ENCODE results near the gene XAGE3.
"Not testable (repeated sequence)": the region's sequence is repeated elsewhere in the genome, so short reads cannot be mapped to it uniquely, and the experiment has no call there.

The XAGE3 gene

GRCh38 chrX:52905531-52905930 lies 37.6 kb upstream of the XAGE3 start:
- no CpG with 5 or more reads among the region's 10 CpGs for WGBS (ENCODE audit: insufficient coverage)
- POLR2A ChIA-PET; H3K27ac ChIP-seq (ENCODE audit: insufficient read depth in 1 of 2, low read depth in 1 of 2, low read length in 2 of 2, poor library complexity in 1 of 2, severe bottlenecking in 2 of 2): not testable (repeated sequence)

GRCh38 chrX:52896855-52897709 lies 29.2 kb upstream of the XAGE3 start, which contains the start of gene FAM156B:
TSS of gene FAM156B (plus strand) at chrX:52897330. CDS start at chrX:52907226, 9,896 bp downstream.
- WGBS (ENCODE audit: insufficient coverage) = no CpG with 5 or more reads among the region's 92 CpGs
- H3K9me3 ChIP-seq (ENCODE audit: control extremely low read depth in 1 of 5, control insufficient read depth in 4 of 5, insufficient read depth in 2 of 5, low read depth in 1 of 5, low read length in 4 of 5); POLR2A ChIA-PET; H3K27me3 ChIP-seq (replicated peaks in 2 of 5; ENCODE audit: control insufficient read depth in 4 of 5, insufficient read depth in 5 of 5, low read length in 4 of 5); H3K4me1 ChIP-seq (ENCODE audit: control extremely low read depth in 1 of 4, control insufficient read depth in 4 of 4, insufficient read depth in 4 of 4, low read length in 3 of 4); DNase-seq; H3K27ac ChIP-seq (ENCODE audit: insufficient read depth in 1 of 2, low read depth in 1 of 2, low read length in 2 of 2, poor library complexity in 1 of 2, severe bottlenecking in 2 of 2); H3K36me3 ChIP-seq (ENCODE audit: control insufficient read depth in 4 of 4, insufficient read depth in 4 of 4, low read length in 3 of 4); H3K4me3 ChIP-seq (ENCODE audit: control insufficient read depth in 1 of 7, extremely low read depth in 1 of 7, insufficient read depth in 4 of 7, low read depth in 2 of 7, low read length in 6 of 7); CTCF ChIA-PET: not testable (repeated sequence)

More at GRCh38 chrX:52905531-52905930, 37.6 kb upstream of the XAGE3 start:
- H3K4me3 ChIP-seq (ENCODE audit: control insufficient read depth in 1 of 7, extremely low read depth in 1 of 7, insufficient read depth in 4 of 7, low read depth in 2 of 7, low read length in 6 of 7); H3K9me3 ChIP-seq (ENCODE audit: control extremely low read depth in 1 of 5, control insufficient read depth in 4 of 5, insufficient read depth in 2 of 5, low read depth in 1 of 5, low read length in 4 of 5); H3K4me1 ChIP-seq (ENCODE audit: control extremely low read depth in 1 of 4, control insufficient read depth in 4 of 4, insufficient read depth in 4 of 4, low read length in 3 of 4); H3K36me3 ChIP-seq (ENCODE audit: control insufficient read depth in 4 of 4, insufficient read depth in 4 of 4, low read length in 3 of 4); DNase-seq; CTCF ChIA-PET; H3K27me3 ChIP-seq (replicated peaks in 2 of 5; ENCODE audit: control insufficient read depth in 4 of 5, insufficient read depth in 5 of 5, low read length in 4 of 5): not testable (repeated sequence)

- H3K4me3 ChIP-seq (ENCODE audit: control insufficient read depth in 1 of 7, extremely low read depth in 1 of 7, insufficient read depth in 4 of 7, low read depth in 2 of 7, low read length in 6 of 7); CTCF ChIA-PET; POLR2A ChIA-PET; H3K4me1 ChIP-seq (ENCODE audit: control extremely low read depth in 1 of 4, control insufficient read depth in 4 of 4, insufficient read depth in 4 of 4, low read length in 3 of 4); H3K36me3 ChIP-seq (ENCODE audit: control insufficient read depth in 4 of 4, insufficient read depth in 4 of 4, low read length in 3 of 4); H3K27me3 ChIP-seq (replicated peaks in 2 of 5; ENCODE audit: control insufficient read depth in 4 of 5, insufficient read depth in 5 of 5, low read length in 4 of 5); H3K9me3 ChIP-seq (ENCODE audit: control extremely low read depth in 1 of 5, control insufficient read depth in 4 of 5, insufficient read depth in 2 of 5, low read depth in 1 of 5, low read length in 4 of 5); H3K27ac ChIP-seq (ENCODE audit: insufficient read depth in 1 of 2, low read depth in 1 of 2, low read length in 2 of 2, poor library complexity in 1 of 2, severe bottlenecking in 2 of 2); DNase-seq: not testable (repeated sequence)
- WGBS (ENCODE audit: insufficient coverage) = no CpG with 5 or more reads among the region's 8 CpGs
Observed at GRCh38 chrX:52896438-52896837, 28.6 kb upstream of the XAGE3 start.

GRCh38 chrX:52888090-52888489 lies 20.2 kb upstream of the XAGE3 start:
- H3K27ac ChIP-seq (ENCODE audit: insufficient read depth in 1 of 2, low read depth in 1 of 2, low read length in 2 of 2, poor library complexity in 1 of 2, severe bottlenecking in 2 of 2); H3K36me3 ChIP-seq (ENCODE audit: control insufficient read depth in 4 of 4, insufficient read depth in 4 of 4, low read length in 3 of 4); H3K27me3 ChIP-seq (replicated peaks in 2 of 5; ENCODE audit: control insufficient read depth in 4 of 5, insufficient read depth in 5 of 5, low read length in 4 of 5); H3K4me3 ChIP-seq (ENCODE audit: control insufficient read depth in 1 of 7, extremely low read depth in 1 of 7, insufficient read depth in 4 of 7, low read depth in 2 of 7, low read length in 6 of 7); DNase-seq; H3K9me3 ChIP-seq (ENCODE audit: control extremely low read depth in 1 of 5, control insufficient read depth in 4 of 5, insufficient read depth in 2 of 5, low read depth in 1 of 5, low read length in 4 of 5); H3K4me1 ChIP-seq (ENCODE audit: control extremely low read depth in 1 of 4, control insufficient read depth in 4 of 4, insufficient read depth in 4 of 4, low read length in 3 of 4); POLR2A ChIA-PET; CTCF ChIA-PET: not testable (repeated sequence)
- no CpG with 5 or more reads among the region's 9 CpGs for WGBS (ENCODE audit: insufficient coverage)

- H3K4me1 ChIP-seq (ENCODE audit: control extremely low read depth in 1 of 4, control insufficient read depth in 4 of 4, insufficient read depth in 4 of 4, low read length in 3 of 4); H3K36me3 ChIP-seq (ENCODE audit: control insufficient read depth in 4 of 4, insufficient read depth in 4 of 4, low read length in 3 of 4); POLR2A ChIA-PET; H3K4me3 ChIP-seq (ENCODE audit: control insufficient read depth in 1 of 7, extremely low read depth in 1 of 7, insufficient read depth in 4 of 7, low read depth in 2 of 7, low read length in 6 of 7); CTCF ChIA-PET; H3K27ac ChIP-seq (ENCODE audit: insufficient read depth in 1 of 2, low read depth in 1 of 2, low read length in 2 of 2, poor library complexity in 1 of 2, severe bottlenecking in 2 of 2); H3K27me3 ChIP-seq (replicated peaks in 2 of 5; ENCODE audit: control insufficient read depth in 4 of 5, insufficient read depth in 5 of 5, low read length in 4 of 5); H3K9me3 ChIP-seq (ENCODE audit: control extremely low read depth in 1 of 5, control insufficient read depth in 4 of 5, insufficient read depth in 2 of 5, low read depth in 1 of 5, low read length in 4 of 5); DNase-seq: not testable (repeated sequence)
- no CpG with 5 or more reads among the region's 10 CpGs for WGBS (ENCODE audit: insufficient coverage)
Observed at GRCh38 chrX:52887459-52887858, 19.6 kb upstream of the XAGE3 start.

- CTCF ChIA-PET; POLR2A ChIA-PET; H3K36me3 ChIP-seq (ENCODE audit: control insufficient read depth in 4 of 4, insufficient read depth in 4 of 4, low read length in 3 of 4); H3K4me1 ChIP-seq (ENCODE audit: control extremely low read depth in 1 of 4, control insufficient read depth in 4 of 4, insufficient read depth in 4 of 4, low read length in 3 of 4); DNase-seq; H3K4me3 ChIP-seq (ENCODE audit: control insufficient read depth in 1 of 7, extremely low read depth in 1 of 7, insufficient read depth in 4 of 7, low read depth in 2 of 7, low read length in 6 of 7); H3K9me3 ChIP-seq (ENCODE audit: control extremely low read depth in 1 of 5, control insufficient read depth in 4 of 5, insufficient read depth in 2 of 5, low read depth in 1 of 5, low read length in 4 of 5); H3K27ac ChIP-seq (ENCODE audit: insufficient read depth in 1 of 2, low read depth in 1 of 2, low read length in 2 of 2, poor library complexity in 1 of 2, severe bottlenecking in 2 of 2): not testable (repeated sequence)
- peaks cover 0 to 19% (median 0%) of the 10 kb centered on the region in 5 experiments for H3K27me3 ChIP-seq (replicated peaks in 2 of 5; ENCODE audit: control insufficient read depth in 4 of 5, insufficient read depth in 5 of 5, low read length in 4 of 5)
- WGBS (ENCODE audit: insufficient coverage) = 71% methylated on average over 1 of the region's 6 CpGs
Observed at GRCh38 chrX:52876386-52876785, 8.5 kb upstream of the XAGE3 start.

- H3K4me1 ChIP-seq (ENCODE audit: control extremely low read depth in 1 of 4, control insufficient read depth in 4 of 4, insufficient read depth in 4 of 4, low read length in 3 of 4); H3K36me3 ChIP-seq (ENCODE audit: control insufficient read depth in 4 of 4, insufficient read depth in 4 of 4, low read length in 3 of 4); POLR2A ChIA-PET; H3K27ac ChIP-seq (ENCODE audit: insufficient read depth in 1 of 2, low read depth in 1 of 2, low read length in 2 of 2, poor library complexity in 1 of 2, severe bottlenecking in 2 of 2); H3K9me3 ChIP-seq (ENCODE audit: control extremely low read depth in 1 of 5, control insufficient read depth in 4 of 5, insufficient read depth in 2 of 5, low read depth in 1 of 5, low read length in 4 of 5); DNase-seq; CTCF ChIA-PET; H3K4me3 ChIP-seq (ENCODE audit: control insufficient read depth in 1 of 7, extremely low read depth in 1 of 7, insufficient read depth in 4 of 7, low read depth in 2 of 7, low read length in 6 of 7): not testable (repeated sequence)
- WGBS (ENCODE audit: insufficient coverage) = 100% methylated on average over 2 of the region's 10 CpGs
- peaks cover 0 to 22% (median 0%) of the 10 kb centered on the region in 5 experiments for H3K27me3 ChIP-seq (replicated peaks in 2 of 5; ENCODE audit: control insufficient read depth in 4 of 5, insufficient read depth in 5 of 5, low read length in 4 of 5)
Observed at GRCh38 chrX:52875436-52875835, 7.6 kb upstream of the XAGE3 start.

All from common myeloid progenitor, CD34-positive (primary cell).